ENCODE measurements around the gene PLEKHM2.

PLEKHM2 gene

GRCh38 chr1:15702722-15703550 lies 18.8 kb downstream of the PLEKHM2 start:
- TF ChIP-seq CTCF (IDR thresholded peaks at IDR 0.05): no peak
- peak overlapping the region; percentile 86 to 90 for H3K27ac ChIP-seq
- peak overlapping the region; percentile 37 for H3K4me3 ChIP-seq
- DNase-seq (ENCODE audit: low spot score): no peak

GRCh38 chr1:15703562-15703961 lies 19.4 kb downstream of the PLEKHM2 start:
- DNase-seq (ENCODE audit: low spot score): peak; percentile 92
- Histone ChIP-seq H3K4me3 (peak overlapping the region; percentile 37), H3K27ac (peak overlapping the region; percentile 86 to 90)
- TF ChIP-seq CTCF (IDR thresholded peaks at IDR 0.05): no peak

- Histone ChIP-seq H3K27ac (peak overlapping the region; percentile 86 to 90), H3K4me3 (no peak overlapping the region)
- no peak for DNase-seq (ENCODE audit: low spot score)
- TF ChIP-seq CTCF (IDR thresholded peaks at IDR 0.05): no peak
These were observed 20.5 kb downstream of the PLEKHM2 start for GRCh38 chr1:15704526-15705183.

- Histone ChIP-seq H3K27ac (peak overlapping the region in 1 of 2 donors; percentile 39), H3K4me3 (no peak overlapping the region)
- TF ChIP-seq CTCF (IDR thresholded peaks at IDR 0.05): no peak
- DNase-seq (ENCODE audit: low spot score): no peak
These were observed 21.1 kb downstream of the PLEKHM2 start for GRCh38 chr1:15705184-15705566.

GRCh38 chr1:15706751-15707150 lies 22.6 kb downstream of the PLEKHM2 start:
- no peak overlapping the region for H3K4me3 ChIP-seq
- H3K27ac ChIP-seq: no peak overlapping the region
- no peak for TF ChIP-seq CTCF (IDR thresholded peaks at IDR 0.05)
- no peak for DNase-seq (ENCODE audit: low spot score)

- TF ChIP-seq CTCF (IDR thresholded peaks at IDR 0.05): no peak
- Histone ChIP-seq H3K27ac (no peak overlapping the region), H3K4me3 (no peak overlapping the region)
- DNase-seq (ENCODE audit: low spot score): no peak
These were observed 23.3 kb downstream of the PLEKHM2 start for GRCh38 chr1:15707239-15707925.
